Esophagus squamous epithelium (tissue), 5 donors: ENCODE data around the gene MYZAP. TPM values are rescaled to one million over a fixed set of nuclear protein-coding genes. Genes with fewer than 3 reads are reported as not detected.

Experiments used
- DNase-seq: peaks from one replicate; lab custom pipeline; 2025; lab: John Stamatoyannopoulos, UW
- H3K27ac ChIP-seq, 4 donors: fragments of 200-600 bp; sonication (generic); one replicate each; pipeline ENCODE4 v1.5.1; 2016 to 2019; ENCODE audit warnings: mild to moderate bottlenecking in 1 of 4
- H3K27me3 ChIP-seq, 4 donors: fragments of 200-600 bp; sonication (generic); 1 replicate in 3 of 4; 2 replicates in 1 of 4; pipeline versions ENCODE4 v1.5.1 to v1.6.0; 2017 to 2021; ENCODE audit warnings: antibody characterized with exemption in 1 of 4
- H3K36me3 ChIP-seq, 3 donors: fragments of 200-600 bp; sonication (generic); one replicate each; pipeline ENCODE4 v1.5.1; 2016 to 2019
- H3K4me1 ChIP-seq, 3 donors: fragments of 200-600 bp; sonication (generic); one replicate each; pipeline ENCODE4 v1.5.1; 2017 to 2019
- H3K4me3 ChIP-seq, 4 donors: fragments of 200-600 bp; sonication (generic); 1 replicate in 3 of 4; 2 replicates in 1 of 4; pipeline ENCODE4 v1.5.1; 2016 to 2019; ENCODE audit warnings: mild to moderate bottlenecking in 2 of 4, moderate library complexity in 1 of 4
- H3K9me3 ChIP-seq, 3 donors: fragments of 200-600 bp; sonication (generic); one replicate each; pipeline ENCODE4 v1.5.1; 2016 to 2019
- POLR2A ChIP-seq, 4 donors: fragments of 450-650 bp; IDR thresholded peaks; one replicate each; pipeline ENCODE4 v1.6.1; 2017; ENCODE audit warnings: antibody characterized with exemption in 4 of 4, mild to moderate bottlenecking in 4 of 4, moderate library complexity in 3 of 4
- WGBS, 2 donors: methylation state at CpG; one replicate each; pipeline ENCODE4 v1.1.5; 2018; 5-methylcytosine and 5-hydroxymethylcytosine counted together
- intact Hi-C: fragments of 100-400 bp; cut with DNase I; formaldehyde crosslinking; loops from one replicate; pipeline ENCODE4 v1.15.0; 2022
- total RNA-seq, 4 donors: library from RNA; depleted of rRNA; stranded (reverse); fragments of >200 nt; gene quantifications; one replicate each; pipeline ENCODE4 v1.1.0, GENCODE V29; 2016
- TF ChIP-seq, protein P1 (sequence below), 6 experiments: fragments of 450-650 bp in 4 of 6; fragments of 200-600 bp in 2 of 6; sonication (generic) in 2 of 6; IDR thresholded peaks; one replicate each; pipeline ENCODE4 v1.5.1; 2016 to 2019; ENCODE audit warnings: antibody characterized with exemption in 6 of 6, mild to moderate bottlenecking in 4 of 6, moderate library complexity in 4 of 6
- donor health status: DM: yes; HTN: yes; CAD: no.

Gene MYZAP
- total RNA-seq, 4 donors from 2014 or later, result 21.2 to 36.0 (median 26.5) TPM

DNA sequence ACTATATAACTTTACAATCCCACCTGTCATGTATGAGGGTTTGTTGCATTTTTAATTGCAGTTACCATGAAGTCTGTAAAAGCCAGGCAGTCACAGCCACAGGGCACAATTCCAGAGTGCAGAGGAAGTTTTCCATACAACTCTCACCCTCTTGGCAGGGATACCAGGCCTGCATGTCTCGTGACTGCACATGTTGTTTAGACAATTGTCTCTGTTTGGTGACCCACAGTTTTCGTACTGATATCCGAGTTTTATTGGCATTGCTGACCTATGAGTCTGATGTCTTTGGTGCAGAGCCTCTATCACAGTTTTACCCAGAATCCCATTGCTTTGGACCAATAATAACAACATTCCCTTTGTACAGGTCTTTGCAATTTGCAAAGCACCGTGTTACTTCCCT is 24.9 kb upstream of the MYZAP start:
- no peaks in the 10 kb centered on the region for H3K9me3 ChIP-seq
- TF ChIP-seq, protein P1, sequence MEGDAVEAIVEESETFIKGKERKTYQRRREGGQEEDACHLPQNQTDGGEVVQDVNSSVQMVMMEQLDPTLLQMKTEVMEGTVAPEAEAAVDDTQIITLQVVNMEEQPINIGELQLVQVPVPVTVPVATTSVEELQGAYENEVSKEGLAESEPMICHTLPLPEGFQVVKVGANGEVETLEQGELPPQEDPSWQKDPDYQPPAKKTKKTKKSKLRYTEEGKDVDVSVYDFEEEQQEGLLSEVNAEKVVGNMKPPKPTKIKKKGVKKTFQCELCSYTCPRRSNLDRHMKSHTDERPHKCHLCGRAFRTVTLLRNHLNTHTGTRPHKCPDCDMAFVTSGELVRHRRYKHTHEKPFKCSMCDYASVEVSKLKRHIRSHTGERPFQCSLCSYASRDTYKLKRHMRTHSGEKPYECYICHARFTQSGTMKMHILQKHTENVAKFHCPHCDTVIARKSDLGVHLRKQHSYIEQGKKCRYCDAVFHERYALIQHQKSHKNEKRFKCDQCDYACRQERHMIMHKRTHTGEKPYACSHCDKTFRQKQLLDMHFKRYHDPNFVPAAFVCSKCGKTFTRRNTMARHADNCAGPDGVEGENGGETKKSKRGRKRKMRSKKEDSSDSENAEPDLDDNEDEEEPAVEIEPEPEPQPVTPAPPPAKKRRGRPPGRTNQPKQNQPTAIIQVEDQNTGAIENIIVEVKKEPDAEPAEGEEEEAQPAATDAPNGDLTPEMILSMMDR (IDR thresholded peaks at IDR 0.05), result no peak
- TF ChIP-seq POLR2A (IDR thresholded peaks at IDR 0.05), result no peak
- DNase-seq, result no peak
- H3K4me1 ChIP-seq, result peaks cover 0 to 7% (median 0%) of the 10 kb centered on the region in 3 donors
- H3K4me3 ChIP-seq, result no peak overlapping the region
- no peak overlapping the region for H3K27ac ChIP-seq
- no peaks in the 10 kb centered on the region for H3K27me3 ChIP-seq
- 31 to 37% methylated on average over 4 of the region's 4 CpGs for WGBS, 2 donors
- H3K36me3 ChIP-seq, result no peaks in the 10 kb centered on the region
- intact Hi-C loops, result no loop called here

DNA sequence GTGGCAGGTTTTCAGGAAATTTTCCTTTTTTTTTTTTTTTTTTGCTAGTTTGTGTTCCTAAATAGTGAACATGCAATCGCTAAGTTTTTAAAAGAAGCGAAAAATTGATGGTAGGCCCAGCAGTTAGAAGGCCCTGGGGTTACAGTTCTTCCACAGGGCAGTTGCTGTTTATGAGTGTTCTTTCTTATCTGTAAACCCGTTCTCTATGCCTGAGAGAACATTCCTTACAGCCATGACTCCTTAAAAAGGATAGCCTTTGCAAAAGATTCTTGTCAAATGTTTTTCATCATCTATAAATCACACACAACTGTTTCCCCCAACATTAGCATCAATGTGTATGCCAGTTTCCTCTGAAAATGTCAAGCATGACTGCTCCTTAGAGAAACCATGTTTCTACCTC is 23.8 kb upstream of the MYZAP start:
- 85 to 86% methylated on average over 3 of the region's 3 CpGs for WGBS, 2 donors
- intact Hi-C loops, result no loop called here

DNA sequence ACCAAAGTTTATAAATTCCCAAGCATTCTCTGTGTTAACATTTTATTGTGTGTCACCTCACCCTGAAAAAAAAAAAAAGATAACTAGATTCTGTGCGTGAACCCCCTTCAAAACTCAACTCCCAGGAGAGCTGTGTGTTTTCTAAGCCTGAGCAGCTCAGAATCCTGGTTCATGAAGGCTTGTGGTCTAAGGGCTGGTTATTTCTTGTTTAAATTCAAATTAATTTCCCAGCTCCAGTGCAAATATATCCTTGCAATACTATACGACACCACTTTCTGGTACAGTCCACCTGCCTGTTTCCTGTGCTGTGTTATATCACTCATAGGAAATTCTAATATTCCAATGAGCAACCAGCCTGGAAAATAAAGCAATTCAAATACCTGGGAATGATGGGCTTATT is 23.4 kb upstream of the MYZAP start:
- 70 to 85% methylated on average over 2 of the region's 2 CpGs for whole genome bisulfite sequencing, 2 donors

More for the DNA sequence above, 23.8 kb upstream of the MYZAP start:
- TF ChIP-seq, protein P1 (IDR thresholded peaks at IDR 0.05), result no peak
- no peak for TF ChIP-seq POLR2A (IDR thresholded peaks at IDR 0.05)
- Histone ChIP-seq H3K27ac (no peak overlapping the region), H3K27me3 (no peaks in the 10 kb centered on the region), H3K9me3 (no peaks in the 10 kb centered on the region), H3K4me3 (no peak overlapping the region), H3K4me1 (peaks cover 0 to 7% (median 0%) of the 10 kb centered on the region in 3 donors), H3K36me3 (no peaks in the 10 kb centered on the region)
- no peak for DNase-seq

DNA sequence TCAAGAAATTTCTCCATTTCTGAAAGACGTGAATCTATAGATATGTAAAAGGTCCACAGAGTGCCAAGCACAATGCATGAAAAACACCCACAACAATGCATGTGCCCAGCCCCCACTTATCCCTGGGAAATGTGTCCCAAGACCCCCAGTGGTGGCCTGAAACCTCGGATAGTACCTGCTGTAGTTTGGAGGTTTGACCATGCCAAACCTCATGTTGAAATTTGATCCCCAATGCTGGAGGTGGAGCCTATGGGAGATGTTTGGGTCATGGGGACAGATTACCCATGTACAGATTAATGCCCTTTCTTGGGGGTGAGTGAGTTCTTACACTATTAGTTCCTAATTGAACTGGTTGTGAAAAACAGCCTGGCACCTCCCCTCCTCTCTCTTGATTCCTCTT is 21.4 kb upstream of the MYZAP start:
- Histone ChIP-seq H3K9me3 (no peaks in the 10 kb centered on the region), H3K4me1 (peaks cover 0 to 4% (median 0%) of the 10 kb centered on the region in 3 donors), H3K27me3 (no peaks in the 10 kb centered on the region), H3K36me3 (no peaks in the 10 kb centered on the region), H3K27ac (no peak overlapping the region), H3K4me3 (no peak overlapping the region)
- TF ChIP-seq POLR2A (IDR thresholded peaks at IDR 0.05), result no peak
- TF ChIP-seq, protein P1 (IDR thresholded peaks at IDR 0.05), result no peak
- DNase-seq, result no peak
- WGBS, 2 donors, result 74 to 75% methylated on average over 2 of the region's 2 CpGs
- intact Hi-C loops, result no loop called here

More for the DNA sequence above, 23.4 kb upstream of the MYZAP start:
- Histone ChIP-seq H3K36me3 (no peaks in the 10 kb centered on the region), H3K4me1 (peaks cover 0 to 7% (median 0%) of the 10 kb centered on the region in 3 donors), H3K27ac (no peak overlapping the region), H3K4me3 (no peak overlapping the region), H3K27me3 (no peaks in the 10 kb centered on the region), H3K9me3 (no peaks in the 10 kb centered on the region)
- DNase-seq, result no peak
- no peak for TF ChIP-seq POLR2A (IDR thresholded peaks at IDR 0.05)
- TF ChIP-seq, protein P1 (IDR thresholded peaks at IDR 0.05), result no peak
- intact Hi-C loops, result no loop called here

DNA sequence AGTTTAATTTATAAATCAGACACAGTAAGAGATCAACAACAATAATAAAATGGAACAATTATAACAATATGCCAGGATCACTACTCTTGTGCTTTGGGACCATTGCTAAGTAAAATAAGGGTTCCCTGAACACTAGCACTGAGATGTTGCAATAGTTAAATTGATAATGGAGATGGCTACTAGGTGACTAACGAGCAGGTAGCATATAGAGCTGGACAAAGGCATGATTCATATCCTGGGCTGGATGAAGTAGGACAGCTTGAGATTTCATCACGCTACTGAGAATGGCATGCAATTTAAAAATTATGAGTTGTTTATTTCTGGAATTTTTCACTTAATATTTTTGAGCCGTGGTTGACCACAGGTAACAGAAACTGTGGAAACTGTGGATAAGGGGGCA is 20.7 kb upstream of the MYZAP start:
- H3K27ac ChIP-seq, result no peak overlapping the region
- no peaks in the 10 kb centered on the region for H3K9me3 ChIP-seq
- no peak for TF ChIP-seq POLR2A (IDR thresholded peaks at IDR 0.05)
- TF ChIP-seq, protein P1 (IDR thresholded peaks at IDR 0.05), result no peak
- no peak overlapping the region for H3K4me3 ChIP-seq
- H3K4me1 ChIP-seq, result no peaks in the 10 kb centered on the region
- intact Hi-C loops, result no loop called here
- DNase-seq, result no peak
- H3K36me3 ChIP-seq, result no peaks in the 10 kb centered on the region
- 53 to 61% methylated on average over 2 to 3 of the region's 3 CpGs for WGBS, 2 donors
- no peaks in the 10 kb centered on the region for H3K27me3 ChIP-seq
